SK-N-SH treated with all-trans-retinoic acid at 6 μM for 48 hours (cell line): ENCODE data around the gene KBTBD4.
"Not testable (repeated sequence)": the region's sequence is repeated elsewhere in the genome, so short reads cannot be mapped to it uniquely, and the experiment has no call there.

Experiments
- ATAC-seq: fragments of 200-7000 bp; cut with Tn5 transposase; 3 replicates; pipeline ENCODE4 v1.9.1; 2020; ENCODE audit warnings: mild to moderate bottlenecking, moderate library complexity
- ARNTL ChIP-seq: fragments of 450-650 bp; formaldehyde crosslinking; IDR thresholded peaks from 2 replicates; pipeline ENCODE4 v1.5.0; 2020; ENCODE audit warnings: low read depth, mild to moderate bottlenecking, moderate library complexity, borderline replicate concordance
- BACH2 ChIP-seq: fragments of 250-450 bp; sonication (Bioruptor Pico); IDR thresholded peaks from 2 replicates; pipeline ENCODE4 v1.9.0; 2021; ENCODE audit warnings: mild to moderate bottlenecking, borderline replicate concordance
- GLIS3 ChIP-seq: fragments of 250-450 bp; sonication (Bioruptor Pico); IDR thresholded peaks from 2 replicates; pipeline ENCODE4 v1.5.0; 2020; ENCODE audit warnings: mild to moderate bottlenecking, moderate library complexity
- ISL1 ChIP-seq: fragments of 250-450 bp; sonication (Bioruptor Pico); IDR thresholded peaks from 2 replicates; pipeline ENCODE4 v2.1.2; 2022; ENCODE audit warnings: mild to moderate bottlenecking, moderate library complexity
- OSR1 ChIP-seq: fragments of 250-450 bp; sonication (Bioruptor Pico); IDR thresholded peaks from 2 replicates; pipeline ENCODE4 v1.8.0; 2022; ENCODE audit warnings: moderate library complexity, mild to moderate bottlenecking, inconsistent platforms
- PPARA ChIP-seq: fragments of 250-450 bp; sonication (Bioruptor Pico); IDR thresholded peaks from 2 replicates; pipeline ENCODE4 v1.5.0; 2020; ENCODE audit warnings: mild to moderate bottlenecking, borderline replicate concordance
- RARB ChIP-seq: fragments of 250-450 bp; sonication (Bioruptor Pico); IDR thresholded peaks from 2 replicates; pipeline ENCODE4 v1.8.0; 2021; ENCODE audit warnings: mild to moderate bottlenecking, moderate library complexity
- SNAI2 ChIP-seq: fragments of 250-450 bp; sonication (Bioruptor Pico); IDR thresholded peaks from 2 replicates; pipeline ENCODE4 v1.5.0; 2020; ENCODE audit warnings: mild to moderate bottlenecking, moderate library complexity
- TCF4 ChIP-seq: fragments of 250-450 bp; sonication (Bioruptor Pico); IDR thresholded peaks from 2 replicates; pipeline ENCODE4 v1.8.0; 2021; ENCODE audit warnings: mild to moderate bottlenecking, moderate library complexity, borderline replicate concordance
- TOX ChIP-seq: fragments of 250-450 bp; sonication (Bioruptor Pico); IDR thresholded peaks from 2 replicates; pipeline ENCODE4 v1.8.0; 2021; ENCODE audit warnings: mild to moderate bottlenecking, moderate library complexity, borderline replicate concordance
- ZFP3 ChIP-seq: fragments of 250-450 bp; sonication (Bioruptor Pico); IDR thresholded peaks from 2 replicates; pipeline ENCODE4 v1.5.0; 2020; ENCODE audit warnings: mild to moderate bottlenecking, moderate library complexity
- ZFP30 ChIP-seq: fragments of 450-650 bp; formaldehyde crosslinking; IDR thresholded peaks from 2 replicates; pipeline ENCODE4 v1.5.0; 2022; ENCODE audit warnings: mild to moderate bottlenecking, moderate library complexity
- ZNF565 ChIP-seq: fragments of 450-650 bp; formaldehyde crosslinking; conservative IDR thresholded peaks from 2 replicates; pipeline ENCODE4 v1.5.0; 2020; ENCODE audit warnings: low read depth, mild to moderate bottlenecking, moderate library complexity
- ZNF8 ChIP-seq: fragments of 450-650 bp; formaldehyde crosslinking; IDR thresholded peaks from 2 replicates; pipeline ENCODE4 v1.5.0; 2020; ENCODE audit warnings: mild to moderate bottlenecking, moderate library complexity
- TF ChIP-seq, protein P1 (sequence below): fragments of 250-450 bp; sonication (Bioruptor Pico); IDR thresholded peaks from 2 replicates; pipeline ENCODE4 v1.5.1; 2020; ENCODE audit warnings: low read depth, mild to moderate bottlenecking, moderate library complexity
- TF ChIP-seq, protein P2 (sequence below): fragments of 250-450 bp; sonication (Bioruptor Pico); IDR thresholded peaks from 2 replicates; pipeline ENCODE4 v1.8.0; 2021; ENCODE audit warnings: low read depth, mild to moderate bottlenecking, moderate library complexity, borderline replicate concordance
- TF ChIP-seq, protein P3 (sequence below): fragments of 250-450 bp; sonication (Bioruptor Pico); IDR thresholded peaks from 2 replicates; pipeline ENCODE4 v1.5.1; 2021; ENCODE audit warnings: mild to moderate bottlenecking, moderate library complexity

Gene KBTBD4

DNA sequence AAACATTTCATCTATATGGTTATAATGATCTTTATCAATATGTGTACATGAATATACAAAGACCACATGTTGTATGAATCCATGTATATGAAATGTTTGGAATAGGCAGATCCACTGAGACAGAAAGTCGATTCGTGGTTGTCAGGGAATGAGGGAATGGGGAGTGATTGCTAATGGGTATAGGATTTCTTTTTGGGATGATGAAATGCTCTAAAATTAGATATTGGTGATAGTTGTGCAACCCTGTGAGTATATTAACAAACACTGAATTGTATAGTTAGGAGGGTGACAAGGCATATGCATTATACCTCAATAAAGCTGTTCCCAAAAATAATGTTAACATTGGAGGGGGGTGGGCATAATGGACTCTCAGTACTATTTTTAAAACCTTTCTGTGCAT, 18.3 kb downstream of the KBTBD4 start:
- no peak for TF ChIP-seq GLIS3
- TF ChIP-seq BACH2 (CRISPR knock-in tag), result no peak
- TF ChIP-seq TCF4 (CRISPR knock-in tag), result no peak
- TF ChIP-seq SNAI2 (CRISPR knock-in tag), result no peak
- TF ChIP-seq OSR1 (CRISPR knock-in tag), result no peak
- TF ChIP-seq ZNF8 (CRISPR knock-in tag), result no peak
- TF ChIP-seq ZFP30, result no peak
- TF ChIP-seq ARNTL, result no peak
- TF ChIP-seq PPARA, result no peak
- TF ChIP-seq ZFP3 (CRISPR knock-in tag), result no peak
- TF ChIP-seq TOX (CRISPR knock-in tag), result no peak
- TF ChIP-seq, protein P1, sequence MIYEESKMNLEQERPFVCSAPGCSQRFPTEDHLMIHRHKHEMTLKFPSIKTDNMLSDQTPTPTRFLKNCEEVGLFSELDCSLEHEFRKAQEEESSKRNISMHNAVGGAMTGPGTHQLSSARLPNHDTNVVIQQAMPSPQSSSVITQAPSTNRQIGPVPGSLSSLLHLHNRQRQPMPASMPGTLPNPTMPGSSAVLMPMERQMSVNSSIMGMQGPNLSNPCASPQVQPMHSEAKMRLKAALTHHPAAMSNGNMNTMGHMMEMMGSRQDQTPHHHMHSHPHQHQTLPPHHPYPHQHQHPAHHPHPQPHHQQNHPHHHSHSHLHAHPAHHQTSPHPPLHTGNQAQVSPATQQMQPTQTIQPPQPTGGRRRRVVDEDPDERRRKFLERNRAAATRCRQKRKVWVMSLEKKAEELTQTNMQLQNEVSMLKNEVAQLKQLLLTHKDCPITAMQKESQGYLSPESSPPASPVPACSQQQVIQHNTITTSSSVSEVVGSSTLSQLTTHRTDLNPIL (CRISPR knock-in tag), result no peak
- TF ChIP-seq, protein P2, sequence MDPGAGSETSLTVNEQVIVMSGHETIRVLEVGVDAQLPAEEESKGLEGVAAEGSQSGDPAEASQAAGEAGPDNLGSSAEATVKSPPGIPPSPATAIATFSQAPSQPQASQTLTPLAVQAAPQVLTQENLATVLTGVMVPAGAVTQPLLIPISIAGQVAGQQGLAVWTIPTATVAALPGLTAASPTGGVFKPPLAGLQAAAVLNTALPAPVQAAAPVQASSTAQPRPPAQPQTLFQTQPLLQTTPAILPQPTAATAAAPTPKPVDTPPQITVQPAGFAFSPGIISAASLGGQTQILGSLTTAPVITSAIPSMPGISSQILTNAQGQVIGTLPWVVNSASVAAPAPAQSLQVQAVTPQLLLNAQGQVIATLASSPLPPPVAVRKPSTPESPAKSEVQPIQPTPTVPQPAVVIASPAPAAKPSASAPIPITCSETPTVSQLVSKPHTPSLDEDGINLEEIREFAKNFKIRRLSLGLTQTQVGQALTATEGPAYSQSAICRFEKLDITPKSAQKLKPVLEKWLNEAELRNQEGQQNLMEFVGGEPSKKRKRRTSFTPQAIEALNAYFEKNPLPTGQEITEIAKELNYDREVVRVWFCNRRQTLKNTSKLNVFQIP (CRISPR knock-in tag), result no peak
- no peak for ATAC-seq

DNA sequence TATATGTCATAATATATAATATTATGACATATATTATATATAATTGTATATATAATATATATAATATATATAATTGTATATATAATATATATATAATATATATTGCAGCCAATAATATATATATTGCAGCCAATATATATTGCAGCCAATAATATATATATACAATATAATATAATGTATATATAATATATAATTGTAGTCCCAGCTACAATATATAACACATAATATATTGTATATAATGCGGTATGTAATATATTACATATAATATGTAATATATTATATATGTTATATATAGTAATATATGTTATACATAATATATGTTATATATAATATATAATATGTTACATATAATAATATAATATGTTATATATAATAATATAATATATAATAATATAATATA, 20.1 kb downstream of the KBTBD4 start:
- ATAC-seq, result no peak
- TF ChIP-seq, protein P2 (CRISPR knock-in tag), result no peak

DNA sequence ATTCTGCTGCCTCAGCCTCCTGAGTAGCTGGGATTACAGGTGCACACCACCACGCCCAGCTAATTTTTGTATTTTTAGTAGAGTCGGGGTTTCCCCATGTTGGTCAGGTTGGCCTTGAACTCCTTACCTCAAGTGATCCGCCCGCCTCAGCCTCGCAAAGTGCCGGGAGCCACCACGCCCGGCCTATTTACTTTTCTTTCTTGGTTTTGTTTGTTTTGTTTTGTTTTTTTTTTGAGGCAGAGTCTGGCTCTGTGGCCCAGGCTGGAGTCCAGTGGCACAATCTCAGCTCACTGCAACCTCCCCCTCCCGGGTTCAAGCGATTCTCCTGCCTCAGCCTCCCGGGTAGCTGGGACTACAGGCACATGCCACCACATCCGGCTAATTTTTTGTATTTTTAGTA, 21.8 kb downstream of the KBTBD4 start:
- ATAC-seq, result not testable (repeated sequence)

DNA sequence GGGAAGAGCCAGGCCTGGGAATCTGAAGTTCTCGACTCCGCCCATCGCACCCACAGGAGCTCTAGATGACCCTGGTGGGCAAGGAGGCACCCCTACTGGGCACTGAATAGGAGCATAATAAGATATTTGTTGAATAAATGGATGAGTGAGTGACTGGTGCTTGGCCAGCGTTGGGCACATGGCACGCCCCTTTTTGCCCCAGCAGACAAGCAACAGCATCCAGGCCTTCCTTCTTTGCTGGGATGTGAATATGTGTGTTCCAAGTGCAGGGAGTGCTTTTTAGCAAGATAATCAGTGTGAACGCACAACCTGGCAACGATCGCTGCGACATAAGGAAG, 25.4 kb downstream of the KBTBD4 start:
- peak; percentile 67 for ATAC-seq
- TF ChIP-seq, protein P3, sequence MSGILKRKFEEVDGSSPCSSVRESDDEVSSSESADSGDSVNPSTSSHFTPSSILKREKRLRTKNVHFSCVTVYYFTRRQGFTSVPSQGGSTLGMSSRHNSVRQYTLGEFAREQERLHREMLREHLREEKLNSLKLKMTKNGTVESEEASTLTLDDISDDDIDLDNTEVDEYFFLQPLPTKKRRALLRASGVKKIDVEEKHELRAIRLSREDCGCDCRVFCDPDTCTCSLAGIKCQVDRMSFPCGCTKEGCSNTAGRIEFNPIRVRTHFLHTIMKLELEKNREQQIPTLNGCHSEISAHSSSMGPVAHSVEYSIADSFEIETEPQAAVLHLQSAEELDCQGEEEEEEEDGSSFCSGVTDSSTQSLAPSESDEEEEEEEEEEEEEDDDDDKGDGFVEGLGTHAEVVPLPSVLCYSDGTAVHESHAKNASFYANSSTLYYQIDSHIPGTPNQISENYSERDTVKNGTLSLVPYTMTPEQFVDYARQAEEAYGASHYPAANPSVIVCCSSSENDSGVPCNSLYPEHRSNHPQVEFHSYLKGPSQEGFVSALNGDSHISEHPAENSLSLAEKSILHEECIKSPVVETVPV, result peak; percentile 10; the same call in 1 of the 2 replicates
- TF ChIP-seq RARB, result no peak

DNA sequence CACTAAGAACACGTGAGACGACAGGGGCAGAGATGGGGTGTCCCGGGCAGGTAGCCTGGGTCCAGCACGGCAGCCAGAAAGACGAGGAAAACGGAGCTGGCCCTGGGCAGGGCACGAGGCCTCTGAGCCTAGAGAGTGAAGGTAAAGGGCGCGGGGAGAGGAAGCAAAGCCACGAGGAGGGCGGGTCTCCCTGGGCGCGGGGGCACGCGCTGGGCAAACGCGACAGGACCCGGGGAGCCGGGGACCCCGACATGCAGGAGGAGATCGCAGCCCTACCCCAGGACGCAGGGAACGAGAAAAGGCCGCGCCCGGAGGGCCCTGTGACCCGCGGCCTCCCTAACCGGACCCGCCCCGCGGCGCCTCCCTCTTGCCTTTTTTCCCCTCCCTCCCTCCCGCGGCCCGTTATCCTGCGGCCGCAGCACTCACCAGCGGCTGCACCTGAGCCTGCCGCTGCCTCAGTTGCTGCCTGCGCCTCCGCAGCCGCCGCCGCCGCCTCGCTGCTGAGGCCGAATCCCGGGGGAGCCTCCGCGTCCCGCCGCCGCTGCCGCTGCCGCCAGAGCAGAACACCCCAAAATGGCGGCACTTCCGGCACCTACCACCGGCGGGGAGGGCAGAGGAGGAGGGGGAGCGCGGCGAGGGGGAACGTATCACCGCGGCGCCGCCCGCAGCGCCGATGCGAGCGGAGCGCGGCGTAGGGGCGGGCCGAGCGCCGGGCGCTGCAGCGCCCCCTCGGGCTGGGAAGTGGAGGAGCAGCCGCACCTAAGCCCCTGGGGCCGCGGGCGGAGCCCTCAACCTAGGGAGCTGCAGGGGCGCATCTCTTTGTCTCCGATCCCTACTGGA, 26.0 kb downstream of the KBTBD4 start, which contains the start of gene CELF1:
CELF1 (minus strand) TSS at position 567 of the 840 bp plus-strand sequence. CDS start 53,609 bp downstream, outside the sequence.
- ATAC-seq, result peak; percentile 93
- no peak for TF ChIP-seq GLIS3
- TF ChIP-seq ZNF565, result no peak
- no peak for TF ChIP-seq ZFP3 (CRISPR knock-in tag)
- TF ChIP-seq, protein P1 (CRISPR knock-in tag), result no peak
- no peak for TF ChIP-seq ISL1
- TF ChIP-seq, protein P2 (CRISPR knock-in tag), result no peak
- TF ChIP-seq RARB, result no peak
- TF ChIP-seq, all 23 proteins: peak for 0
